SK-N-DZ (cell line): ENCODE results near the gene DNAJB6.

Source experiments
- DNase-seq: peaks from one replicate; pipeline ENCODE4 v3.0.0-alpha.2; 2015; ENCODE audit warnings: low spot score

DNAJB6 gene

GRCh38 chr7:157427811-157428553 lies 91.2 kb downstream of the DNAJB6 start:
- no peak for DNase-seq

DNA sequence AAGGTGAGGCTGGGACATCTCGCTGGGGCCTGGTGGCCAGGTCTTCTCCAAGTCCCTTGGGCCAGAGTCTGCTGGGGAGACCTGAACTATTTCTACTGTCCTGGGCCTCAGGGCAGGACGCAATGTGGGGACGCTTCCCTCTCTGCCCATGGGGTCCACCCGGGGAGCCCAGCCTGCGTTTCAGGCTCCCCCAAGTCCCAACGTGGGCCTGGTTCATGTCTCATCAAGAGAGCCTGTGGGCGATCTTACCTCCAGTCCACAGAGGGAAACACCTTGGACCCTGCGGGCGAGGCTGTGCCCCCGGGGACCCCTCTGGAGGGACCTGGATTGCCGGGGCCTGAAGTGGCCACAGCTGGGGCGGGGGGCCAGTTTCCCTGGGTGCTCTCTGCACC lies 91.7 kb downstream of the DNAJB6 start:
- no peak for DNase-seq

GRCh38 chr7:157429001-157429679 lies 92.3 kb downstream of the DNAJB6 start:
- no peak for DNase-seq

DNA sequence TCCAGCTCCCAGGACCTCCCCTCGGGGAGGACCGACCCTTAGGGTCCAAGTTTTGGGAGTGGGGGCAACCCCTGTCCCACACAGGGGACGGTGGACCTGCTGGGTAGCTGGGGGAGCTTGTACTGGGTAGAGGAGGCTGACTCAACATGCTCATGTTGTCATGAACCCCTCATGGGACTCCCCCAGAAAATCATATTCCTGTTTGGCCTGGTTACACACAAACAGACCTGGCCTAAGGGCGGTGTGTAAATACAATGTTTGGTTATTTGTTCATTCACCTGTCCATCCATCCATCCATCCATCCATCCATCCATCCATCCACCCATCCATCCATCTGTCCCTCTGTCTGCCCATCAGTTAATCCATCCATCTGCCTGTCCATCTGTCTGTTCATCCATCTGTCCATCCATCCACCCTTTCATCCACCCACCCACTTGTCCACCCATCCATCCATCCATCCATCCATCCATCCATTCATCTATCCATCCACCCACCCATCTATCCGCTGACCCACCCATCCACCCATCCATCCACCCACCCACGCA lies 92.9 kb downstream of the DNAJB6 start:
- no peak for DNase-seq

GRCh38 chr7:157430721-157431120 lies 93.9 kb downstream of the DNAJB6 start:
- no peak for DNase-seq

GRCh38 chr7:157431173-157431950 lies 94.6 kb downstream of the DNAJB6 start:
- DNase-seq: no peak

- DNase-seq: no peak
Measured at GRCh38 chr7:157431951-157432540, 95.2 kb downstream of the DNAJB6 start.

DNA sequence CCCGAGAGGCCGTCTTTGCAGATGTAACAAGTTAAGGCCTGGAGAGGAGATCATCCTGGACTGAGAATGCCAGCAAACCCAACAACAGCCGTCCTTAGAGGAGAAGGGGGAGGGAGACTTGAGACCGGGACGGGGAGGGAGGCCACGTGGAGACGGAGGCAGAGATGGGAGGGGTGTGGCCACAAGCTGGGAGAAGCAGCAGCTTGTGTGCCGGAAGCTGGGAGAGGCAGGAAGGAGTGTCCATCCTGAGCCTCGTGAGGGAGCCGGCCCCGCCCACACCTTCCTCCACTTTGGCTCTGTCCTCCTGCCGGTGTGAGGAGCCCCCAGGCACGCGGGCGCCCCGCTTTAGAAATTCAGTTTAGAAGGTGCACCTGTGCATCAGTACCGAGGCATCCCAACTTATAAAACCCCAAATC lies 95.7 kb downstream of the DNAJB6 start:
- DNase-seq: peak; percentile 88

DNA sequence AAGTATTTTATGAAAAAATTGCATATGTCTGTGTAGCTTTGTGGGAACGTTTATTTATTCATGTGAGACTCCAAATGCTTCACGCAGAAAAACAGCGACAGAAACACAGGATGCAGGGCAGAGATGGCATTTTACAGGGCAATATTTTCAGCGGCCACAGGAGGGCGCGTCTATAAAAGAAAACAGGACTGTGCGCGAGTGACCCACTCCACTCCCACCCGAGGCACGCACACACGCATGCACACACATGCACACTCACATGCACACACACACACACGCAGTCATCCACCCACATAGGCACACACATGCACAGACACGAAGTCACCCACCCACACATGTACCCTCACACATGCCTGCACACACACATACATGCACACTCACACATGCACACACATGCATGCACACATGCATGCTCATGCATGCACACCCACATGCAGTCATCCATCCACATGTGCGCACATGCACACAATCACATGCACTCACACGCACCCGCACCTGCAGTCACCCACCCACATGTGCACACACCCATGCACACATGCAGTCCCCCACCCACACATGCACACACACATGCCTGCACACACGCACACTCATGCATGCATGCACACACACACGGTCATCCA lies 96.3 kb downstream of the DNAJB6 start:
- peak; percentile 63 for DNase-seq

DNA sequence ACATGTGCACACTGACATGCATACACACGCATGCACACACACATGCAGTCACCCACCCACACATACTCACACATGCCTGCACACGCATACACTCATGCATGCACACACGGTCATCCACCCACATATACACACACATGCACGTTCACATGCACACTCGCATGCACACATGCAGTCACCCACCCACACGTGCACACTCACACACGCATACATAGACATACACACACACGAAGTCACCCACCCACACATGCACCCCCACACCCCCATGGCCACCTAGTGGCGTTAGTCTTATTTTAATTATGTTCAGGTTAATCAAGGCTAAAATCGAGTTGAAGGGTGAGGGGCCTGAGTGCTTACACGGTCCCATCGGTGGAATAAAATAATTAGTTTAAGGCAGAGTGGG lies 96.8 kb downstream of the DNAJB6 start:
- DNase-seq: no peak

DNA sequence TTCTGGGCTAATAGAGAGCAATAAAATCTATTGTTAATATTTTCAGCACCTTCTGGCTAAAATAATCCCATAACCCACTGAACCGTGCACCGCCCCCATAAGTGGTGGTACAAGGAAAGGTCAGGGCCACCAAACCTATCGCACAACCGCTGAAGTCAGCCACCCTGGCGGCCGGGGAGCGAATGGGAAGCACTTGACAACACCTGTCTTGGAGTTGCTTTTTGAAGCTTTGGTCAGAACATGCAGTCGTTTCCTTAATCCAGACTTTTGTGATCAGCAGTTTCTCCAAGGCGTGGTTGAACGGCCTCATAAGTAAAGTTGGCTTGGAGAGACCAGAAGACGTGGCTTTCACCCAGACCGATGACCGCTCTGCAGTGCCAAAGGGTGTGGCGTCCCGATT lies 97.4 kb downstream of the DNAJB6 start:
- DNase-seq: no peak

DNA sequence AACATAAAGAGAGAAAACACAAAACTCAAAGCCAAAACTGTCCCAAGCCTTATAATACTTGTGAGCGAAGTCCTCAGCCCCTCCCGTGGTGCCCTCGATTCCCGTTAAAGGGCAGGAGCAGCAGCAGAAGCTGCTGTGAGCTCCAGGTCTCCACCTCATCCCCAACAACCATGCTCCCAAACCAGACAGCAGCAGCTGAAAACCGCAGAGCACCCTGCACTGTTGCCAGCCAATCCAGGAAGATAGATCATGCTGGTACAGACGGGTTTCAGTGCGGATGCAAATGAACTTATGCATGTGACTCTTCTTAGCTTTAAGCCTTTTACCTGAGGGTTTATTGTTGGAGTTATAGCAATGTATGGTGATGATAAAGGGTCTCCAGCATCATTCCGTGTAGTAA lies 97.9 kb downstream of the DNAJB6 start:
- DNase-seq: no peak

DNA sequence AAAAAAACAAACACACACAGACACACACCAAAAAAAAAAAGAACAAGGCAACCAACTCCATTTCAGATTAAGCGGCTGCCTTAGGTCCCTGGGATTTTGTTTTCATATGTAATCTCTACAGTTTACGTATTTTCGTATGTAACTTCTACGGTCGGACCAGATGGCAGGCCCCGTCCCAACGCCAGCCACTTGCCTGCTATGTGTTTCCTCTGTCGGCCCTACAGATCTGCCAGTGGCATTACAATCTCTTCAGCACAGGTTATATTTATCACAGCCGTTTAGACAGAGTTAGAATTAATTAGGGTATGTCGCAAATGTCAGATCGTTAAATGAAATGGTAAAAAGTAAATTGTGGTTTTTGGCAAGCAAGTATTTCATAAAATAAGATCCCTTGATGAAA lies 99.3 kb downstream of the DNAJB6 start:
- DNase-seq: no peak

DNA sequence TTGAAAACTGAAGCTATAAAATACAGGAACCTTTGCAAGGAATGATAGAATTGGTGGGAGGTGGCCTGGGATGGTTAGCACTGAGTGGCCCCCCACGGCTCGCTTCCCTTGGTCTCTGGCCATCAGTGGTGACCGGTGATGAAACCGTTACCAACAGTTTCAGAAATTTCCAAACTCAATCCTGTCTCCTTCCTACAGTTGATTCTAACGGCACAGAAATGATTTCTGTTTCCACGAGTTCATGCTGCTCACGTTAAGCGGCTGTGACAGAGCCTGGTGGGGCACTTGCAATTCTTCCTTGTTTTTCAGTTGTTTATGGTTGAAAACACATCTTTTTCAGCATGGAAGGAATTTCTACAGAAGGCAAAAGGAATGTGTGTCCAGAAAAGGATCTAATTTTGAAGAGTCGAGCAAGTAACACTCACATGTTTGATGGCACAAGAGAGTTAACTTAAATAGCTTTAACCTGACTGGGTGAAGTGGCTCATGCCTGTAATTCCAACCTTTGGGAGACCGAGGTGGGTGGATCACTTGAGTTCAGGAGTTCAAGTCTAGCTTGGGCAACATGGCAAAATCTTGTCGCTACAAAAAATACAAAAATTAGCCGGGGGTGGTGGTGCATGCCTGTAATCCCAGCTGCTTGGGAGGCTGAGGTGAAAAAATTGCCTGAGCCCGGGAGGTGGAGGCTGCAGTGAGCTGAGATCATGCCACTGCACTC lies 100.1 kb downstream of the DNAJB6 start:
- DNase-seq: no peak

DNA sequence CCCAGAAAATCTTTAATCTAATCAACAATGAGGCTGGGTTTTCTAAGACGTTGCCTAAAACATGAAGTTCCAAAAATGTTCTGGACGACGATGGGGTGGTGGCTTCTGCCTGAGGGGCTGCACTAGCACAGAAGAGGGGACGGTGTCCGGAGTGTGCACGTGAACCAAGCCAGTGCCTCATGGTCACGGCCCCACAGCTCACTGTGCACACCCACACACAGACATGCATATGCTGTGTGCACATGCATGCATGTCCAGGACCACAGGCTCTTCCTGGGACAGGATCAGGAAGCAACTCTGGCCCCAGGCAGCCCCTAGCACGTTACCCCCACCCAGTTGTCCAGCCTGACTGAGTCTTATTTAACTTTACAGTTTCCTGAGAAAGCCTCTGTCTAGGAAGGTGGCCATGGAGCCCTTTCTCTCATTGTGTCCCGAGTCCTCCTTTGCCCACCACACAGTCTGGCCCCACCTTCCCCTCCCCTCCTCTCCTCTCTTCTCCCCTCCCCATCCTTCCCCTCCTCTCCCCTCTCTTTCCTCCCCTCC lies 100.8 kb downstream of the DNAJB6 start:
- no peak for DNase-seq

GRCh38 chr7:157438121-157439025 lies 101.6 kb downstream of the DNAJB6 start:
- DNase-seq: no peak

- no peak for DNase-seq
Measured at GRCh38 chr7:157439149-157439548, 102.3 kb downstream of the DNAJB6 start.

- DNase-seq: no peak
Measured at GRCh38 chr7:157439761-157440160, 103.0 kb downstream of the DNAJB6 start.

DNA sequence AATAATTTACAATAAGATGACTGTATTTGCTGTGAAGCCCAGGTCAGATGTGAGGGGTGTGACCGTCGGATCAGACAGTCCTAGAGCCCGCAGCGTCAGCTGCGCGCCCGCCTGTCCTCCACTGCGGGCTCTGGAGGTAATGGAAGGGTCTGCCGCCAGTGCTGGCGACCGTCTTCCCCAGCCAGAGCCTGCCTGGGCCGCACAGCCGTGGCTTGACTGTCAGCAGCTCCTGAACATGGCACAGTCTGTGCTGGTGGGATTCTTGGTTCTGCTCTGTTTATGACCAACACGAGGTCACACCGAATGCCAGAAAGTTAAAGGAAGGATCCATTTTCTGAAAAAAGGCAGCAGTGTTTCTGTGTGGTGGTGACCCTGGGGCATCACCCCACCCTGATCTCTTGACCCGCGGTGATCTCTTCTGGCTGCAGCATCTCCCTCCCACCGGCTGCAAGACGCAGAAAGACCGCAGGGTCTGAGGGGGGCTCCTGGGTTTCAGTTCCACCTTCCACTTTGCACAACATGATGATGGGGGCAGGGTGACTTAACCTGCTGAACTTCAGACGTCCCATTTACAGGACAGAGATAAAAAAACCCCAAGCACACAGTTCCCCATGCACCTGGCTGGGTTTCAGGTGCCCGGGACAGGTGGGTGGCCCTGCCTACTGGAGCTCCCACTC lies 103.7 kb downstream of the DNAJB6 start:
- no peak for DNase-seq
